HL-60/S4 treated with retinoic acid at 250 ng/mL for 4 days and 3 days (cell line): ENCODE results near the gene ZFAND6.

ENCODE experiments used
- in situ Hi-C: fragments of 300-500 bp; cut with MboI; formaldehyde crosslinking; loops from 2 replicates; pipeline ENCODE4 v1.7.0; 2022; ENCODE audit warnings: low sequenced_read_pairs

Gene ZFAND6

GRCh38 chr15:80183886-80184285 is 124.4 kb downstream of the ZFAND6 start:
- in situ Hi-C loops = no loop called here

- in situ Hi-C loops = no loop called here
Observed at GRCh38 chr15:80184554-80184953, 125.1 kb downstream of the ZFAND6 start.

- in situ Hi-C loops = no loop called here
Observed at GRCh38 chr15:80185152-80185551, 125.7 kb downstream of the ZFAND6 start.

GRCh38 chr15:80186066-80186465 is 126.6 kb downstream of the ZFAND6 start:
- in situ Hi-C loops = no loop called here

GRCh38 chr15:80186597-80186996 is 127.1 kb downstream of the ZFAND6 start:
- in situ Hi-C loops = no loop called here
